HFF-Myc (cell line): ENCODE results near the gene RILPL1.
"Not testable (repeated sequence)": the region's sequence is repeated elsewhere in the genome, so short reads cannot be mapped to it uniquely, and the experiment has no call there.

Experiments
- DNase-seq: peaks from one replicate; pipeline ENCODE4 v3.0.0-alpha.2; 2011; ENCODE audit warnings: low read depth; ENCODE audit errors: extremely low read depth
- H3K4me3 ChIP-seq: replicated peaks from 2 replicates; pipeline ENCODE4 v1.5.1; 2011; ENCODE audit warnings: low read depth, mild to moderate bottlenecking, control low read depth, low read length
- TF ChIP-seq, protein P1 (sequence below): IDR thresholded peaks from 2 replicates; pipeline ENCODE4 v1.5.1; 2012; ENCODE audit warnings: mild to moderate bottlenecking, low read depth, low read length, control low read depth; ENCODE audit errors: missing control alignments

RILPL1 gene

DNA sequence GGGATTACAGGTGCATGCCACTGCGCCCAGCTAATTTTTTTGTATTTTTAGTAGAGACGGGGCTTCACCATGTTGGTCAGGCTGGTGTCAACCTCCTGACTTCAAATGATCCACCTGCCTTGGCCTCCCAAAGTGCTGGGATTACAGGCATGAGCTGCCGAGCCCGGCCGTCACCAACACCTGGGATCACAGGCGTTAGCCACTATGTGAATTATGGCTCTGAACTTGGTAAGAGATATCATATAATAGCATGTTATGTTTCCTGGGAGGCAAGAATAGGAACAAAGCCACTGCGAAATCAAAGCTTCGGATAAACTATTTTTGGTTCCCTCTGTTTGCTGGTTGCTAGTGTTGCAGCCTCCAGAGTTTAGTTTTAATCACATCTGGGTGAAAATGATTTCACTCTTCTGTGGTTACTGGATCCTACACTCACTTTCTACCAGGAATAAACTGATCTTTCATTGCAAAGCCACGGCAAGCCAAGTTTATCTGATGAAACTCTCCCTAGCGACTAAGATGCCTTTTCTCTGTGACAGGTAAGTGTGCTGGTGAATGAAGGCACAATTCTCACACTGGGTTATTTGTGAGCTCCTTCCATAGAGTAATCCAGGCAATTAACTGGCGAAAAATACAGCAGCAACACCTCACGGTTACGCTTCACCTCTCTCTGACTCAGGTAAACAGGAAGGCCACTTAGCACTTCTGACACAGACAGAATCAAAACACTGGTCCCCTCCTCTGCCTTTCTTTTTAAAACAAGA, 58.9 kb downstream of the RILPL1 start:
- H3K4me3 ChIP-seq = no peak overlapping the region
- no peak for DNase-seq
- TF ChIP-seq, protein P1, sequence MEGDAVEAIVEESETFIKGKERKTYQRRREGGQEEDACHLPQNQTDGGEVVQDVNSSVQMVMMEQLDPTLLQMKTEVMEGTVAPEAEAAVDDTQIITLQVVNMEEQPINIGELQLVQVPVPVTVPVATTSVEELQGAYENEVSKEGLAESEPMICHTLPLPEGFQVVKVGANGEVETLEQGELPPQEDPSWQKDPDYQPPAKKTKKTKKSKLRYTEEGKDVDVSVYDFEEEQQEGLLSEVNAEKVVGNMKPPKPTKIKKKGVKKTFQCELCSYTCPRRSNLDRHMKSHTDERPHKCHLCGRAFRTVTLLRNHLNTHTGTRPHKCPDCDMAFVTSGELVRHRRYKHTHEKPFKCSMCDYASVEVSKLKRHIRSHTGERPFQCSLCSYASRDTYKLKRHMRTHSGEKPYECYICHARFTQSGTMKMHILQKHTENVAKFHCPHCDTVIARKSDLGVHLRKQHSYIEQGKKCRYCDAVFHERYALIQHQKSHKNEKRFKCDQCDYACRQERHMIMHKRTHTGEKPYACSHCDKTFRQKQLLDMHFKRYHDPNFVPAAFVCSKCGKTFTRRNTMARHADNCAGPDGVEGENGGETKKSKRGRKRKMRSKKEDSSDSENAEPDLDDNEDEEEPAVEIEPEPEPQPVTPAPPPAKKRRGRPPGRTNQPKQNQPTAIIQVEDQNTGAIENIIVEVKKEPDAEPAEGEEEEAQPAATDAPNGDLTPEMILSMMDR = no peak

DNA sequence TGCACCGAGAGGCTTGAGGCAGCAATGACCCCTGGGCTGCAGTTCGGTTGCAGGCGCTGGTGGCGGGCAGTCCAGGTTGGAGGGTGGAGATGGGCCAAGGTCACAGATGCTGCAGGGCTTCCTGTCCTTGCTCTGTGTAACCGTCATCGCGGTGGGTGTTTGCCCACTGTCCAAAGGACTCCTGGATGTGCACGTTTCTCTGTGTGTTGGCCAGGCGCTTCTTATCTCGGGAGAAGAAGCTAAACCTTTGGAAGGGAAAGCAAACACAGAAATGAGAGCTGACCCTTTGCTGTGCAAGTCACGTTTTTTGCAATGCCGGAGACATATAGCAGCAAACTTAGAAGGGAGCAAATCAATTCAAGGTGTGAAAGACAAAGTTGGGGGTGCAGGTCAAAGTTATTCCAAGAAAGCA, 61.1 kb downstream of the RILPL1 start:
- no peak for DNase-seq
- H3K4me3 ChIP-seq = no peak overlapping the region
- TF ChIP-seq, protein P1 = no peak

DNA sequence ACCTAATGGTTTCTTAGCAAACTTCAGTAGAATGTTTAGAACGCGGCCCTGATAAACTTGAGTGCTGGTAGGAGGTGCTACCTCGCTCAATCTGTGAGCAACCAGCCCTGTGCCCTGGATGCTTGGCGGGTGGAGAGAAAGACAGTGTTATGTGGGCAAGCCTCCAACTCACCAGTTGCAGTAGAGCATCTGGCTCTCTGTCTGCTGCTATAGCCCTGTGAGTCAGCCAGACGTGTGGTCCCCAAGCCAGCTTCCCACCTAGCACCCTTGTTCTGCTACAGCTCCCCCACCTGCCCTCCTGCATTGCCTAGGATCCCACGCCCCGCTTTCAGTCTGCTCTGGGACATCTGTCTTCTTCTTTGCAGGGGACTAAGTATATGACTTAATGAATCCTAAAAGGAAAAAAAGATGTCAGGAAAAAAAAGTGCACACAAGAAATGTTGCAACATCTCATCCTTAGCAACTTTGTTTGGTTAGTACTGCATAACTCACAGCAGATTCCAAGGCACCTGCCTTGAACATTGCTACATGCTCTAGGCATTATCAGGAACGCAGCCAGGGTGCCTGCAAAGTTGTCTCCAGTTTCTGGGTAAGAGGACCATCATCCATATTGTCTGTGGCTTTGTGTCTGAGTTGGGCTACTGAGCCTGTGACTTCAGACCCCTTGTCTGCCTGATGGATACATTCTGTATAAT, 62.0 kb downstream of the RILPL1 start:
- TF ChIP-seq, protein P1 = no peak
- H3K4me3 ChIP-seq = no peak overlapping the region
- peak; percentile 39 for DNase-seq

DNA sequence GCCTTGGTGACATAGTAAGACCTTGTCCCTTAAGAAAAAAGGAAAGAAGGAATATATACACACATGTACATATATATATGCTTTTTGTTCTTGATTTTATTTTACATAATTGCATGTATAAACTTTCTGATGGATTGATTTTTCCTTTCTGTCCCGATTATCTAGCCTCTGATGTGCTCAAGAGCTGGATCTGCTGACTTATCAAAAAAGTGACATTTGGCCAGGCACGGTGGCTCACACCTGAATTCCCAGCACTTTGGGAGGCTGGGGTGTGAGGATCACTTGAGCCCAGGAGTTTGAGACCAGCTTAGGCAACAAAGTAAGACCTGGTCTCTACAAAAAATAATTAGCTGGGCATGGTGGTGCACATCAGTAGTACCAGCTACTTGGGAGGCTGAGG, 63.5 kb downstream of the RILPL1 start:
- H3K4me3 ChIP-seq = no peak overlapping the region
- no peak for DNase-seq
- TF ChIP-seq, protein P1 = no peak

DNA sequence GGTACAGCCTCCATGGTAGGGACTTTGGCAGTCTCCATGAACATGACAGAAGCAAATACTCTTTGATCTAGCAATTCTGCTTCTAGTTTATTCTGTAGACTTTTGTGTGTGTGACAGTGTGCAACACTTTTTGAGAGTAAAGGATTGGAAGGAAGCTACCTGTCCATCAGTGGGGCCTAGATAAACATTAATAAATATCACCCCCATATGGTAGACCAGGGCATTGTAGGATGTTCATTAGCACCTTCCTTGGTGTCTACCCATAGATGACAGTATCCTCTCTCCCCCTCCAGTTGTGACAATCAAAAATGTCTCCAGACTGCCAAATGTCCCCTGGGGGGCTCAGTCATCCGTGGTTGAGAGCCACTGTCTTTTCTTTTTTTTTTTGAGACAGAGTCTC, 64.7 kb downstream of the RILPL1 start:
- TF ChIP-seq, protein P1 = no peak
- DNase-seq = no peak
- no peak overlapping the region for H3K4me3 ChIP-seq

DNA sequence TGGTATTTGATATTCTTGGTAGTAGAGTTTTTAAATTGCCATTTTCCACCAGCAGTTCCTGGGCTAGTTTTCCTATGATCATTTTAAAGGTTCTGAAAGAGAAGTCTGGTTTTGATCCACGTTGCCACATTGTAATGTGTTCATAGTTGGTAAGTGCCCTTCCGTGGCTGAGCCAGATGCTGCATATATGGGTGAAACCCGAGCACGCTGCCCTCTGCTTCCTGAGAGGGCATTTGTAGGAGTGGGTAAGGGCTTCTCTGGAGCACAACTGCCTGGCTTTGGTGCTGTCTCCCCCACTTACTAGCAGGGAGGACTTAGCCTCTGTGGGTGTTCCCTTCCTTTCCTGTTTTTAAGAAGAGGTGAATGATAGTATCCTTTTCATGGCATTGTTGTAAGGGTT, 68.4 kb downstream of the RILPL1 start:
- no peak for DNase-seq
- no peak overlapping the region for H3K4me3 ChIP-seq
- TF ChIP-seq, protein P1 = no peak

DNA sequence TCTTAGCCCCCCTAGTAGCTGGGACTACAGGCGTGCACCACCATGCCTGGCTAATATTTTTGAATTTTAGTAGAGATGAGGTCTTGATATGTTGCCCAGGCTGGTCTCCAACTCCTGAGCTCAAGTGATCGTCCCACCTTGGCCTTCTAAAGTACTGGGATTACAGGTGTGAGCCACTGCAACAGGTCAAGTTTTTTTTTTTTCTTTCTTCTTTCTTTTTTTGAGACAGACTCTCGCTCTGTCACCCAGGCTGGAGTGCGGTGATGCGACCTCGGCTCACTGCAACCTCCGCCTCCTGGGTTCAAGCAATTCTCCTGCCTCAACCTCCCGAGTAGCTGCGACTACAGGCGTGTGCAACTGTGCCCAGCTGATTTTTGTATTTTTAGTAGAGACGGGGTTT, 70.3 kb downstream of the RILPL1 start:
- not testable (repeated sequence) for H3K4me3 ChIP-seq, DNase-seq
